Transverse colon (tissue), 4 donors: ENCODE results near the gene SUN2. TPM values are rescaled to one million over a fixed set of nuclear protein-coding genes. Genes with fewer than 3 reads are reported as not detected.

ENCODE experiments used
- DNase-seq: peaks from one replicate; pipeline ENCODE4 v3.0.0-alpha.2; 2019
- H3K27ac ChIP-seq, 4 donors: fragments of 200-600 bp; sonication (generic); 2 replicates each; pipeline ENCODE4 v1.5.1; 2016 to 2018; ENCODE audit warnings: inconsistent platforms in 4 of 4
- H3K27me3 ChIP-seq: fragments of 200-600 bp; sonication (generic); 2 replicates; pipeline ENCODE4 v1.5.1; 2017; ENCODE audit warnings: inconsistent platforms
- H3K36me3 ChIP-seq, 4 donors: fragments of 200-600 bp; sonication (generic); 2 replicates each; pipeline ENCODE4 v1.5.1; 2017 to 2019; ENCODE audit warnings: inconsistent platforms in 4 of 4
- H3K4me1 ChIP-seq, 4 donors: fragments of 200-600 bp; sonication (generic); 2 replicates each; pipeline ENCODE4 v1.5.1; 2017 to 2020; ENCODE audit warnings: inconsistent platforms in 4 of 4
- H3K4me3 ChIP-seq, 4 donors: fragments of 200-600 bp; sonication (generic); 1 replicate in 1 of 4; 2 replicates in 3 of 4; pipeline versions ENCODE4 v1.5.1 to v1.6.1; 2017 to 2019; ENCODE audit warnings: inconsistent platforms in 4 of 4
- H3K9me3 ChIP-seq, 2 donors: fragments of 200-600 bp; sonication (generic); 2 replicates each; pipeline ENCODE4 v1.5.1; 2017 to 2019; ENCODE audit warnings: inconsistent platforms in 2 of 2
- CTCF ChIP-seq, 5 experiments: fragments of 200-600 bp in 3 of 5; fragments of 450-650 bp in 2 of 5; sonication (generic) in 3 of 5; IDR thresholded peaks; 1 replicate in 2 of 5; 2 replicates in 3 of 5; pipeline ENCODE4 v1.5.1; 2016 to 2017; ENCODE audit warnings: antibody characterized with exemption in 5 of 5, inconsistent platforms in 3 of 5, mild to moderate bottlenecking in 2 of 5, moderate library complexity in 1 of 5
- EP300 ChIP-seq: sonication (generic); formaldehyde crosslinking; IDR thresholded peaks from one replicate; pipeline ENCODE4 v1.6.1; 2017; ENCODE audit warnings: antibody characterized with exemption, low read depth
- POLR2A ChIP-seq: fragments of 450-650 bp; IDR thresholded peaks from one replicate; pipeline ENCODE4 v1.6.1; 2016; ENCODE audit warnings: antibody characterized with exemption, mild to moderate bottlenecking, moderate library complexity
- POLR2AphosphoS5 ChIP-seq, 3 donors: sonication (generic); formaldehyde crosslinking; IDR thresholded peaks; one replicate each; pipeline ENCODE4 v1.6.1; 2016; ENCODE audit warnings: antibody characterized with exemption in 3 of 3
- WGBS, 2 donors: methylation state at CpG; one replicate each; pipeline ENCODE4 v1.1.5; 2018; ENCODE audit warnings: low coverage in 1 of 2; 5-methylcytosine and 5-hydroxymethylcytosine counted together
- in situ Hi-C, 4 donors: fragments of 200-750 bp; cut with MboI; loops; one replicate each; pipeline versions ENCODE4 v1.15.0 to v1.15.1; 2017; ENCODE audit warnings: low sequenced_read_pairs in 3 of 4, low pct_ligation_motif_present in 1 of 4, low pct_unique_long_range_greater_than_20kb in 1 of 4
- intact Hi-C: fragments of 100-400 bp; cut with DNase I; formaldehyde crosslinking; loops from one replicate; pipeline ENCODE4 v1.15.1; 2023; ENCODE audit warnings: low total_unique reads
- total RNA-seq, 4 donors: library from RNA; depleted of rRNA; stranded (reverse); fragments of >200 nt; gene quantifications; one replicate each; pipeline ENCODE4 v1.1.0, GENCODE V29; 2016

Gene SUN2
- total RNA-seq, 4 donors from 2014 or later, result 168 to 523 (median 216) TPM

GRCh38 chr22:38788021-38788816 is 32.4 kb upstream of the SUN2 start:
- Histone ChIP-seq H3K9me3 (no peaks in the 10 kb centered on the region), H3K36me3 (no peaks in the 10 kb centered on the region), H3K4me3 (no peak overlapping the region), H3K4me1 (peaks cover 0 to 19% (median 13%) of the 10 kb centered on the region in 4 donors), H3K27ac (peak overlapping the region; percentile 40 to 73 (median 58)), H3K27me3 (no peaks in the 10 kb centered on the region)
- peak in 1 of 3 donors; percentile 31 for TF ChIP-seq POLR2AphosphoS5 (IDR thresholded peaks at IDR 0.05)
- no peak for TF ChIP-seq POLR2A
- WGBS, 2 donors, result 37 to 58% methylated on average over 8 to 16 of the region's 16 CpGs
- in situ Hi-C loops, result no loop called here
- intact Hi-C loops, result loop anchor here (5.0 kb wide), 1 partner anchor 1544 kb away; no protein-coding TSS in a partner anchor
- no peak for DNase-seq

GRCh38 chr22:38786631-38787030 is 30.8 kb upstream of the SUN2 start:
- TF ChIP-seq EP300, result no peak
- no peak for TF ChIP-seq POLR2A
- no peak for TF ChIP-seq POLR2AphosphoS5 (IDR thresholded peaks at IDR 0.05)
- no peak for TF ChIP-seq CTCF (IDR thresholded peaks at IDR 0.05)
- 77% methylated on average over 3 of the region's 3 CpGs; no CpG with 5 or more reads in 1 of the 2 donors for WGBS, 2 donors
- peak overlapping the region in 2 of 4 donors; percentile 23 to 47 for H3K27ac ChIP-seq
- H3K4me3 ChIP-seq, result no peak overlapping the region
- no peaks in the 10 kb centered on the region for H3K36me3 ChIP-seq
- peaks cover 0 to 14% (median 8%) of the 10 kb centered on the region in 4 donors for H3K4me1 ChIP-seq
- intact Hi-C loops, result loop anchor here (5.0 kb wide), 1 partner anchor 1546 kb away; no protein-coding TSS in a partner anchor
- no peaks in the 10 kb centered on the region for H3K27me3 ChIP-seq
- no peak for DNase-seq
- in situ Hi-C loops, result no loop called here
- no peaks in the 10 kb centered on the region for H3K9me3 ChIP-seq

GRCh38 chr22:38784856-38785255 is 29.1 kb upstream of the SUN2 start:
- no peak for DNase-seq
- H3K9me3 ChIP-seq, result no peaks in the 10 kb centered on the region
- no peak overlapping the region for H3K27ac ChIP-seq
- TF ChIP-seq EP300, result no peak
- no peak for TF ChIP-seq POLR2A
- no peak for TF ChIP-seq POLR2AphosphoS5 (IDR thresholded peaks at IDR 0.05)
- no peak for TF ChIP-seq CTCF (IDR thresholded peaks at IDR 0.05)
- 94 to 100% methylated on average over 1 to 5 of the region's 5 CpGs for WGBS, 2 donors
- H3K4me3 ChIP-seq, result no peak overlapping the region
- intact Hi-C loops (loop anchor here (5.0 kb wide), 1 partner anchor 1547 kb away; no protein-coding TSS in a partner anchor), in situ Hi-C loops (no loop called here)
- peaks cover 0 to 3% (median 0%) of the 10 kb centered on the region in 4 donors for H3K36me3 ChIP-seq
- peaks cover 0 to 14% (median 8%) of the 10 kb centered on the region in 4 donors for H3K4me1 ChIP-seq
- no peaks in the 10 kb centered on the region for H3K27me3 ChIP-seq

GRCh38 chr22:38784035-38784434 is 28.2 kb upstream of the SUN2 start:
- no peaks in the 10 kb centered on the region for H3K9me3 ChIP-seq
- H3K4me1 ChIP-seq, result peaks cover 0 to 13% (median 8%) of the 10 kb centered on the region in 4 donors
- intact Hi-C loops (no loop called here), in situ Hi-C loops (no loop called here)
- TF ChIP-seq CTCF (IDR thresholded peaks at IDR 0.05), result no peak
- no peak for TF ChIP-seq POLR2AphosphoS5 (IDR thresholded peaks at IDR 0.05)
- no peak for TF ChIP-seq POLR2A
- no peak for TF ChIP-seq EP300
- WGBS, 2 donors, result 93% methylated on average over 15 of the region's 15 CpGs; no CpG with 5 or more reads in 1 of the 2 donors
- no peak overlapping the region for H3K27ac ChIP-seq
- no peak for DNase-seq
- no peaks in the 10 kb centered on the region for H3K27me3 ChIP-seq
- no peak overlapping the region for H3K4me3 ChIP-seq
- peaks cover 0 to 3% (median 0%) of the 10 kb centered on the region in 4 donors for H3K36me3 ChIP-seq
